Mucosa of gallbladder (tissue), 1 donor: ENCODE results near the gene TEX19. TPM values are rescaled to one million over a fixed set of nuclear protein-coding genes. Genes with fewer than 3 reads are reported as not detected.
"Not testable (repeated sequence)": the region's sequence is repeated elsewhere in the genome, so short reads cannot be mapped to it uniquely, and the experiment has no call there.

Source experiments
- DNase-seq: peaks from one replicate; pipeline ENCODE4 v3.0.0-alpha.2; 2020; ENCODE audit warnings: low spot score
- total RNA-seq: library from RNA; stranded (reverse); gene quantifications from one replicate; pipeline ENCODE4 v1.2.1, GENCODE V29; 2021
- donor health status: DM: no; HTN: no; CAD: no.

The TEX19 gene
- total RNA-seq, 1 donor from 2014 or later: not detected

- DNase-seq: no peak
Measured at GRCh38 chr17:82408938-82409318, 49.9 kb downstream of the TEX19 start.

GRCh38 chr17:82410014-82410716 lies 51.1 kb downstream of the TEX19 start:
- no peak for DNase-seq

GRCh38 chr17:82411396-82412053 lies 52.5 kb downstream of the TEX19 start:
- no peak for DNase-seq

- DNase-seq: not testable (repeated sequence)
Measured at GRCh38 chr17:82412081-82412480, 53.0 kb downstream of the TEX19 start.

- no peak for DNase-seq
Measured at GRCh38 chr17:82412535-82413520, 53.8 kb downstream of the TEX19 start.

Other genes starting within 250 kb of the TEX19 start
- gene CCDC57, start 146.4 kb upstream of the TEX19 start, total RNA-seq: 56.9 TPM
- 95.7 TPM for gene SLC16A3, start 130.2 kb upstream of the TEX19 start, total RNA-seq
- 161 TPM for gene CSNK1D, start 85.5 kb upstream of the TEX19 start, total RNA-seq
- 12.0 TPM for gene CD7, start 41.6 kb upstream of the TEX19 start, total RNA-seq
- 8.5 TPM for gene SECTM1, start 25.5 kb upstream of the TEX19 start, total RNA-seq
- not detected for gene UTS2R, start 12.5 kb downstream of the TEX19 start, total RNA-seq
- 55.1 TPM for gene HEXD, start 59.1 kb downstream of the TEX19 start, total RNA-seq
- gene OGFOD3, start 59.3 kb downstream of the TEX19 start, total RNA-seq: 45.6 TPM
- 114 TPM for gene CYBC1, start 91.5 kb downstream of the TEX19 start, total RNA-seq
- gene NARF, start 99.5 kb downstream of the TEX19 start, total RNA-seq: 80.0 TPM
- gene FOXK2, start 160.5 kb downstream of the TEX19 start, total RNA-seq: 51.0 TPM